ENCODE results near the gene KRCC1.

DNA sequence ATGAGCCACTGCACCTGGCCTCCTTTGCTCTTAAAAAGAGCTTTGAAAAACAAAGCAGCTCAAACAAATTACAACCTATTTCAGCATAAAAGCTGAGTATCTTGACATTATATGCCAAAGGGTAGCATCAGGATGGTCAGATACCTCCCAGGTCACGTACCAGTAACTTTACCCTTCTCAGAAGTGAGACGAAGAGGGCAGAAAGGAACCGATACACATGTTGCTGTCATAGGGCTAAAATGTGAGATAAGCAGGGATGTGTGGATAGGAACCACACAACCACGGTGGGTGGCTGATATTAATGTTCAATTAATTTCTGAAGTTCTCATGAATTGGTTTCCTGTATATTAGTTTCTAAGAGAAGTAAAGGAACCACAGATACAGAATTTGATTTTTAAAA, 26.7 kb downstream of the KRCC1 start:
- TF ChIP-seq, protein P1, sequence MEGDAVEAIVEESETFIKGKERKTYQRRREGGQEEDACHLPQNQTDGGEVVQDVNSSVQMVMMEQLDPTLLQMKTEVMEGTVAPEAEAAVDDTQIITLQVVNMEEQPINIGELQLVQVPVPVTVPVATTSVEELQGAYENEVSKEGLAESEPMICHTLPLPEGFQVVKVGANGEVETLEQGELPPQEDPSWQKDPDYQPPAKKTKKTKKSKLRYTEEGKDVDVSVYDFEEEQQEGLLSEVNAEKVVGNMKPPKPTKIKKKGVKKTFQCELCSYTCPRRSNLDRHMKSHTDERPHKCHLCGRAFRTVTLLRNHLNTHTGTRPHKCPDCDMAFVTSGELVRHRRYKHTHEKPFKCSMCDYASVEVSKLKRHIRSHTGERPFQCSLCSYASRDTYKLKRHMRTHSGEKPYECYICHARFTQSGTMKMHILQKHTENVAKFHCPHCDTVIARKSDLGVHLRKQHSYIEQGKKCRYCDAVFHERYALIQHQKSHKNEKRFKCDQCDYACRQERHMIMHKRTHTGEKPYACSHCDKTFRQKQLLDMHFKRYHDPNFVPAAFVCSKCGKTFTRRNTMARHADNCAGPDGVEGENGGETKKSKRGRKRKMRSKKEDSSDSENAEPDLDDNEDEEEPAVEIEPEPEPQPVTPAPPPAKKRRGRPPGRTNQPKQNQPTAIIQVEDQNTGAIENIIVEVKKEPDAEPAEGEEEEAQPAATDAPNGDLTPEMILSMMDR (conservative IDR thresholded peaks at IDR 0.05): no peak
- TF ChIP-seq ZFX (IDR thresholded peaks at IDR 0.05): no peak
